Loucy (cell line): Measurements from ENCODE around the gene EFNA3.

Source experiments
- EZH2phosphoT487 ChIP-seq: fragments of 200-600 bp; IDR thresholded peaks from 2 replicates; pipeline ENCODE4 v1.6.1; 2018; ENCODE audit warnings: antibody characterized with exemption, mild to moderate bottlenecking, moderate library complexity, borderline replicate concordance
- TF ChIP-seq, protein P1 (sequence below): fragments of 200-600 bp; sonication (generic); conservative IDR thresholded peaks from 2 replicates; pipeline ENCODE4 v1.5.1; 2014; ENCODE audit warnings: mild to moderate bottlenecking, antibody characterized with exemption, low read length

DNA sequence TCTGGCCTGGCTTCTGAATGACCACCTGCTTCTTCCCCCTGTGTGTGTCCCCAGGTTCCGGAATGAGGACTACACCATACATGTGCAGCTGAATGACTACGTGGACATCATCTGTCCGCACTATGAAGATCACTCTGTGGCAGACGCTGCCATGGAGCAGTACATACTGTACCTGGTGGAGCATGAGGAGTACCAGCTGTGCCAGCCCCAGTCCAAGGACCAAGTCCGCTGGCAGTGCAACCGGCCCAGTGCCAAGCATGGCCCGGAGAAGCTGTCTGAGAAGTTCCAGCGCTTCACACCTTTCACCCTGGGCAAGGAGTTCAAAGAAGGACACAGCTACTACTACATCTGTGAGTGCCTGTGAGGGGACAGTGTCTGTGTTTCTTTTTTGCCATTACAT, 52.6 kb downstream of the EFNA3 start:
- TF ChIP-seq, protein P1, sequence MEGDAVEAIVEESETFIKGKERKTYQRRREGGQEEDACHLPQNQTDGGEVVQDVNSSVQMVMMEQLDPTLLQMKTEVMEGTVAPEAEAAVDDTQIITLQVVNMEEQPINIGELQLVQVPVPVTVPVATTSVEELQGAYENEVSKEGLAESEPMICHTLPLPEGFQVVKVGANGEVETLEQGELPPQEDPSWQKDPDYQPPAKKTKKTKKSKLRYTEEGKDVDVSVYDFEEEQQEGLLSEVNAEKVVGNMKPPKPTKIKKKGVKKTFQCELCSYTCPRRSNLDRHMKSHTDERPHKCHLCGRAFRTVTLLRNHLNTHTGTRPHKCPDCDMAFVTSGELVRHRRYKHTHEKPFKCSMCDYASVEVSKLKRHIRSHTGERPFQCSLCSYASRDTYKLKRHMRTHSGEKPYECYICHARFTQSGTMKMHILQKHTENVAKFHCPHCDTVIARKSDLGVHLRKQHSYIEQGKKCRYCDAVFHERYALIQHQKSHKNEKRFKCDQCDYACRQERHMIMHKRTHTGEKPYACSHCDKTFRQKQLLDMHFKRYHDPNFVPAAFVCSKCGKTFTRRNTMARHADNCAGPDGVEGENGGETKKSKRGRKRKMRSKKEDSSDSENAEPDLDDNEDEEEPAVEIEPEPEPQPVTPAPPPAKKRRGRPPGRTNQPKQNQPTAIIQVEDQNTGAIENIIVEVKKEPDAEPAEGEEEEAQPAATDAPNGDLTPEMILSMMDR = no peak
- TF ChIP-seq EZH2phosphoT487 = no peak
